ENCODE results near the gene MYO3B. TPM values are rescaled to one million over a fixed set of nuclear protein-coding genes. Genes with fewer than 3 reads are reported as not detected.

The MYO3B gene
- polyA plus RNA-seq, 1 donor (not counting 4 experiments of a cell fraction or from before 2014, with no cell fraction given) = 4.4 TPM

- Histone ChIP-seq H3K27ac (ENCODE audit: control insufficient read depth, insufficient read depth, low read length) (no peak overlapping the region), H3K9ac (ENCODE audit: control insufficient read depth, extremely low read depth, insufficient read depth, low read length) (no peak overlapping the region), H3K36me3 (ENCODE audit: control insufficient read depth in 2 of 2, extremely low read depth in 1 of 2, insufficient read depth in 2 of 2, low read length in 2 of 2) (no peaks in the 10 kb centered on the region), H3K9me1 (ENCODE audit: control insufficient read depth, extremely low read depth, insufficient read depth, low read length) (no peaks in the 10 kb centered on the region), H3K27me3 (ENCODE audit: control insufficient read depth, extremely low read depth, insufficient read depth, low read length) (no peaks in the 10 kb centered on the region), H3K4me1 (ENCODE audit: control insufficient read depth, extremely low read depth, insufficient read depth, low read length) (no peaks in the 10 kb centered on the region), H3K9me3 (ENCODE audit: control insufficient read depth, low read depth, low read length) (no peaks in the 10 kb centered on the region), H2AFZ (ENCODE audit: control insufficient read depth, low read length) (no peak overlapping the region), H3K4me3 (ENCODE audit: control insufficient read depth in 2 of 3, extremely low read depth in 1 of 3, insufficient read depth in 2 of 3, low read depth in 1 of 3, low read length in 3 of 3) (no peak overlapping the region), H3K79me2 (ENCODE audit: control insufficient read depth, insufficient read depth, low read length) (no peaks in the 10 kb centered on the region), H3K4me2 (ENCODE audit: control insufficient read depth, extremely low read depth, insufficient read depth, low read depth, low read length) (no peak overlapping the region), H4K20me1 (ENCODE audit: control insufficient read depth, extremely low read depth, insufficient read depth, low read length) (no peaks in the 10 kb centered on the region)
- DNase-seq (ENCODE audit: low read depth, low spot score) (no peak), FAIRE-seq (no peak)
- dilution Hi-C loops (cut with MboI; ENCODE audit: extremely low pct_ligation_motif_present, low sequenced_read_pairs) = no loop called here
- no peak for TF ChIP-seq EZH2 (IDR thresholded peaks at IDR 0.05; ENCODE audit: low read length)
- no peak for TF ChIP-seq CTCF (optimal IDR thresholded peaks at IDR 0.05 in 1 of 3, IDR thresholded peaks at IDR 0.05 in 1 of 3, conservative IDR thresholded peaks at IDR 0.05 in 1 of 3; ENCODE audit: extremely low read depth in 1 of 3, insufficient read depth in 2 of 3, low read length in 3 of 3)
These were observed 123.0 kb downstream of the MYO3B start for GRCh38 chr2:170300993-170301392.

GRCh38 chr2:170301626-170302025 lies 123.7 kb downstream of the MYO3B start:
- no peaks in the 10 kb centered on the region for H3K79me2 ChIP-seq (ENCODE audit: control insufficient read depth, insufficient read depth, low read length)
- H3K4me3 ChIP-seq (ENCODE audit: control insufficient read depth in 2 of 3, extremely low read depth in 1 of 3, insufficient read depth in 2 of 3, low read depth in 1 of 3, low read length in 3 of 3) = no peak overlapping the region
- no peak overlapping the region for H2AFZ ChIP-seq (ENCODE audit: control insufficient read depth, low read length)
- DNase-seq (ENCODE audit: low read depth, low spot score) (no peak), FAIRE-seq (no peak)
- dilution Hi-C loops (cut with MboI; ENCODE audit: extremely low pct_ligation_motif_present, low sequenced_read_pairs) = no loop called here
- no peaks in the 10 kb centered on the region for H3K4me1 ChIP-seq (ENCODE audit: control insufficient read depth, extremely low read depth, insufficient read depth, low read length)
- H3K4me2 ChIP-seq (ENCODE audit: control insufficient read depth, extremely low read depth, insufficient read depth, low read depth, low read length) = no peak overlapping the region
- no peaks in the 10 kb centered on the region for H4K20me1 ChIP-seq (ENCODE audit: control insufficient read depth, extremely low read depth, insufficient read depth, low read length)
- no peaks in the 10 kb centered on the region for H3K36me3 ChIP-seq (ENCODE audit: control insufficient read depth in 2 of 2, extremely low read depth in 1 of 2, insufficient read depth in 2 of 2, low read length in 2 of 2)
- H3K27ac ChIP-seq (ENCODE audit: control insufficient read depth, insufficient read depth, low read length) = no peak overlapping the region
- no peaks in the 10 kb centered on the region for H3K27me3 ChIP-seq (ENCODE audit: control insufficient read depth, extremely low read depth, insufficient read depth, low read length)
- H3K9ac ChIP-seq (ENCODE audit: control insufficient read depth, extremely low read depth, insufficient read depth, low read length) = no peak overlapping the region
- H3K9me1 ChIP-seq (ENCODE audit: control insufficient read depth, extremely low read depth, insufficient read depth, low read length) = no peaks in the 10 kb centered on the region
- no peaks in the 10 kb centered on the region for H3K9me3 ChIP-seq (ENCODE audit: control insufficient read depth, low read depth, low read length)
- TF ChIP-seq CTCF (optimal IDR thresholded peaks at IDR 0.05 in 1 of 3, IDR thresholded peaks at IDR 0.05 in 1 of 3, conservative IDR thresholded peaks at IDR 0.05 in 1 of 3; ENCODE audit: extremely low read depth in 1 of 3, insufficient read depth in 2 of 3, low read length in 3 of 3) (no peak), EZH2 (IDR thresholded peaks at IDR 0.05; ENCODE audit: low read length) (no peak)
